Epithelial cell of proximal tubule (primary cell): ENCODE data around the gene C1QA. TPM values are rescaled to one million over a fixed set of nuclear protein-coding genes. Genes with fewer than 3 reads are reported as not detected.

ENCODE experiments used
- DNase-seq: peaks from one replicate; pipeline ENCODE4 v3.0.0-alpha.2; 2011; ENCODE audit warnings: low read depth
- H3K4me3 ChIP-seq: 2 replicates; pipeline ENCODE4 v1.5.1; 2011; ENCODE audit warnings: low read depth, mild to moderate bottlenecking, low read length
- total RNA-seq: library from RNA; depleted of rRNA; stranded (reverse); fragments of >200 nt; gene quantifications from 2 replicates; pipeline ENCODE4 v1.2.3, GENCODE V29; 2015
- TF ChIP-seq, protein P1 (sequence below): conservative IDR thresholded peaks from 2 replicates; pipeline ENCODE4 v1.5.1; 2012; ENCODE audit warnings: low read depth, mild to moderate bottlenecking, low read length

Gene C1QA
- total RNA-seq, 1 donor from 2014 or later = not detected

- no peak for DNase-seq
- TF ChIP-seq, protein P1, sequence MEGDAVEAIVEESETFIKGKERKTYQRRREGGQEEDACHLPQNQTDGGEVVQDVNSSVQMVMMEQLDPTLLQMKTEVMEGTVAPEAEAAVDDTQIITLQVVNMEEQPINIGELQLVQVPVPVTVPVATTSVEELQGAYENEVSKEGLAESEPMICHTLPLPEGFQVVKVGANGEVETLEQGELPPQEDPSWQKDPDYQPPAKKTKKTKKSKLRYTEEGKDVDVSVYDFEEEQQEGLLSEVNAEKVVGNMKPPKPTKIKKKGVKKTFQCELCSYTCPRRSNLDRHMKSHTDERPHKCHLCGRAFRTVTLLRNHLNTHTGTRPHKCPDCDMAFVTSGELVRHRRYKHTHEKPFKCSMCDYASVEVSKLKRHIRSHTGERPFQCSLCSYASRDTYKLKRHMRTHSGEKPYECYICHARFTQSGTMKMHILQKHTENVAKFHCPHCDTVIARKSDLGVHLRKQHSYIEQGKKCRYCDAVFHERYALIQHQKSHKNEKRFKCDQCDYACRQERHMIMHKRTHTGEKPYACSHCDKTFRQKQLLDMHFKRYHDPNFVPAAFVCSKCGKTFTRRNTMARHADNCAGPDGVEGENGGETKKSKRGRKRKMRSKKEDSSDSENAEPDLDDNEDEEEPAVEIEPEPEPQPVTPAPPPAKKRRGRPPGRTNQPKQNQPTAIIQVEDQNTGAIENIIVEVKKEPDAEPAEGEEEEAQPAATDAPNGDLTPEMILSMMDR = no peak
Observed at GRCh38 chr1:22687191-22687590, 50.8 kb downstream of the C1QA start.

DNA sequence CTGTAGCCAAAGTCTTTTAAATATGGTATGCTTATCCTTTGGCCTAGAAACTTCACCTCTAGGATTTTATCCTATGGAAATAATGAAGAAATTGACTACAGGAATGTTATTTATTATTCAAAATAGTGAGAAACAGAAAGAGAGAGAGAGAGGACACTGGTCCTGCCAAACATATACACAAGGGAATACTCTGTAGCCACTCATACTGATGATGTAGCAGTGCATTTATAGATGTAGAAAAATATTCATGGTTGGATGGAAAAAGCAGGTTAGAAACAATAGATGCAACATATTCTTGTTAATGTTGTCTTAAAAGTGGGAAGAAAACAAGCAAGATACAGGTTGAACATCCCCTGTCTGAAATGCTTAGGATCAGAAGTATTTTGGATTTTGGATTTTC, 52.0 kb downstream of the C1QA start:
- DNase-seq = no peak
- no peak overlapping the region for H3K4me3 ChIP-seq
- TF ChIP-seq, protein P1 = no peak

More at GRCh38 chr1:22687191-22687590, 50.8 kb downstream of the C1QA start:
- H3K4me3 ChIP-seq = no peak overlapping the region

Other genes starting within 250 kb of the C1QA start
- 6.9 and 9.8 TPM in 2 replicates for gene ZBTB40, start 184.8 kb upstream of the C1QA start, total RNA-seq
- under 0.01 TPM in 1 of 2 replicates, not detected in the other for gene EPHA8, start 73.1 kb upstream of the C1QA start, total RNA-seq
- gene C1QC, start 7.0 kb downstream of the C1QA start, total RNA-seq = not detected in 2 replicates
- not detected in 2 replicates for gene C1QB, start 16.6 kb downstream of the C1QA start, total RNA-seq
- 47.8 and 93.6 TPM in 2 replicates for gene EPHB2, start 74.2 kb downstream of the C1QA start, total RNA-seq